HG03520 (cell line): ENCODE results near the gene UPF2.
"Not testable (repeated sequence)": the region's sequence is repeated elsewhere in the genome, so short reads cannot be mapped to it uniquely, and the experiment has no call there.

Source experiments
- ATAC-seq: cut with Tn5 transposase; IDR thresholded peaks from one replicate; pipeline ENCODE4 v1.9.1; 2021; ENCODE audit warnings: mild to moderate bottlenecking, moderate library complexity; ENCODE audit not compliant: unreplicated experiment

Gene UPF2

DNA sequence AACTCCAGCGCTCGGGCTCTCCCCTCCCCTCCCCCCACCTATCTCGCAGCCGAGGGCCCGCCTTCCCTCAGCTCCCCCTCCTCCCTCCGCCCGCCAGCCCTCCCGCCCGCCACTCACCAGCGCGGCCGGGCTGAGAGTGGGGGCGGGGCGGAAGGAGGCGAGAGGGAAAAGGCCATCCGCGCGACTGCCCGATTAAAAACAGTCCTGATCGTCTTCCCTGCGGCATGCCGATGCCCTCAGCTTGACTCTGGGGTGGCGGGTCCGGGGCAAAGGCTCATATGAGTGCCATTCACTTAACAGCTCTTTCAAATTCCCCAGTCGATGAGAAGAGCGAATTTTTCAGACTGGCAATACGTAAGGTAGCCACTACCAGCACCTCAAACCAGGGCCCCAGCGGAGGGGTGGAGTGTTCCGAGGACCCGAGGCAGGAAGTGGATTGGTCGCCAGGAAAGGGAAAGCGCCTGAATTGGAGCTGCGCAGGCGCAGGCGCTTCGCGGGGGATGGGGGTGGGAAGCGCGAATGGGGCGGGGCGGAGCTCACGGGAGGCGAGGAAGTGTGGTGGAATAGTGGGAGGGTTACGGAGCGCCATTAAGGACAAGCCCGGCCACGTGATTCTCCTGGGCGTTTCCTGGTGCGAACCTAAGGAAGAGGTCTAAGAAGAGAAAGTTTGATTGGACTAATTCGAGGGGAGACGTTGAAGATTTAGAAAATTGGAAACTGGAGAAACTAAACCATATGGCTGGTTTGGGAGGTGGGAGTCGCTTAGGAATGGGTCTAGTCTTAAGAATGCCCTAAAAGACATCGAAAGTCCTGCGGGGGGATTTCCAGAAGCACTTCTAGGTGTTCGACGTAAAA lies at the start of gene UPF2:
Gene UPF2, minus strand, starts transcription at position 13 of the 855 bp plus-strand sequence. CDS start 7,386 bp downstream, outside the sequence.
- peak; percentile 51 for ATAC-seq

- ATAC-seq = no peak
These were observed 48.8 kb upstream of the UPF2 start for GRCh38 chr10:12091421-12091820.

DNA sequence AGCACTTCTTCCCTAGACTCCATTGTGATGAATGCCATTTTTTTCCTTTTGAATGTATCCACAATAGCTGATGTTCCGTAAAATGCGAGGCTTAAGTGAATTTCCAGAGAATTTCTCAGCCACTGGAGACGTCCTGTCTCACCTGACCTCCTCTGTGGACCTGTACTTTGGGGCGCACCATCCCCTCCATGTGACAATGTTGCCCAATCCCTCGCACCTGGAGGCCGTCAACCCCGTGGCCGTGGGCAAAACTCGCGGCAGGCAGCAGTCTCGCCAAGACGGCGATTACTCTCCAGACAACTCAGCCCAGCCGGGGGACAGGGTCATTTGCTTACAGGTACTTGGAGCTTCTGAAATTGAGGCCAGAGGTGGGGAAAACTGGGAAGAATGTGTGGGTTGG lies 46.3 kb upstream of the UPF2 start:
- no peak for ATAC-seq

DNA sequence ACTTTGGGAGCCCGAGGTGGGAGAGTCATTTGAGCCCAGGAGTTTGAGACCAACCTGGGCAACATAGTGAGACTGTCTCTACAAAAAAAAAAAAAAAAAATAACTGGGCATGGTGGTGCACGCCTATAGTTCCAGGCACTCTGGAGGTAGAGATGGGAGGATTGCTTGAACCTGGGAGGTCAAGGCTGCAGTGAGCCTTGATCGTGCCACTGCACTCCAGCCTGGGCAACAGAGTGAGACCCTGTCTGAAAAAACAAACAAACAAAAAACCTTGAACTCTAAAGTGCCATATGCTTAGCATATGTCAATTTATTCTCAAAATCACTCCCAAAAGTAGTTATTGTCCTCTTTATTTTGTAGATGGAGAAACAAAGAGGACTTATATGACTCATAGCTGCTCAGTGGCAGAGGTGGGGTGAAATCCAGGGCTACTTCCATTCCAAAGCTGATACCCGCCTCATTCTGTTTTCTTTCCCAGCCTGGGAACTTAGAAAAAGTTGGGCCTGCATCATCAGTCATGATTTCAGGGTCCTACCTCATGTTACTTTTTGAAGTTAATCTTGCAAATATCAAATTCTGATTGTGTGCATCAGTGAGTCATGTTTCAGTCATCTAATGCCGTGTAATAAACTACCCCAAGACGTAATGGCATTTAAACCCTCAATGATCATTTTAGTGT lies 39.4 kb upstream of the UPF2 start:
- no peak for ATAC-seq

- no peak for ATAC-seq
These were observed 38.9 kb upstream of the UPF2 start for GRCh38 chr10:12081470-12081869.

DNA sequence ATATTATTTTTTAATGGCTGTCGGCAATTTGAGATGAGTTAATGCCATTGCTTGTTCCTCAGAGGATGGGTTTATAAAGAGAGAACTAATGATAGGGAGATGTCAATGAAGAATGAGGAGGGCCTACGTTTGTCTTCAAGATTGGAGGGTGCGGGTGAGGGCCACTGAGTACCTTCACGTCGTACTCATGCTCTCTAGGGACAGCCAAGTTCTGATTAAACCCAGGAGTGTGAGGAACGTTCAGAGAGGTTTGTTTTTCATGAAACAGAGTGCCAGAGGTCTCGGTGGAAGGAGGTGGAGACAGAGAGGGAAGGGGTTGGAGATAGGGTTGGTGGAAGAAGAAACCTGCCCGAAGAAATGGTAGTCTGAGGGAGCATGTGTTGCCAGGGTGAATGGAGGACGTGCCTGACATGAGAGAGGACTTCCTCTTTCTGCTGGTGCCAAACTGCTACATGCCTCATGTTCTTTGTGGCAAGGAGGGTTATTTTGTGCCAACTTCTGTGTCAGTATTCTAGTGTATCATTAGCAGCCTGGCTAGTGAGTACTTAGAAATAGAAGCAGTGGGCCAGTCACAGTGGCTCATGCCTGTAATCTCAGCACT lies 35.1 kb upstream of the UPF2 start:
- ATAC-seq = no peak

DNA sequence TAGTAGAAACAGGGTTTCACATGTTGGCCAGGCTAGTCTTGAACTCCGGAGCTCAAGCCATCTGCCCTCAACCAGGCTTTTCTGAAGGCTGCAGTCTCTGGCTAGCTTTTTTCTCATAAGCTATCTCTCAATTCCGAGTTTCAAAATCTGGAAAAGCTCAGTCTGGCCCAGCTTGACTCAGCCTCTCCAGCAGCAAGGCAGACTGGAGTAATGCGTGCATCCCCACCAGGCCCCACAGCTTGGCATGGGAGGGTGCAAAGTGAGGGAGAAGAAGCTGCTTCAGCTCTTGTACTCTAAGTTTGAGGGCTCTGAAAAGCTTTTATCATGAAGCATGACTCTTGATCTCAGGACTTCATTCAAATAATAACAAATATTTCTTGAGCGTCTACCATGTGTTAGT lies 30.9 kb upstream of the UPF2 start:
- ATAC-seq = no peak

DNA sequence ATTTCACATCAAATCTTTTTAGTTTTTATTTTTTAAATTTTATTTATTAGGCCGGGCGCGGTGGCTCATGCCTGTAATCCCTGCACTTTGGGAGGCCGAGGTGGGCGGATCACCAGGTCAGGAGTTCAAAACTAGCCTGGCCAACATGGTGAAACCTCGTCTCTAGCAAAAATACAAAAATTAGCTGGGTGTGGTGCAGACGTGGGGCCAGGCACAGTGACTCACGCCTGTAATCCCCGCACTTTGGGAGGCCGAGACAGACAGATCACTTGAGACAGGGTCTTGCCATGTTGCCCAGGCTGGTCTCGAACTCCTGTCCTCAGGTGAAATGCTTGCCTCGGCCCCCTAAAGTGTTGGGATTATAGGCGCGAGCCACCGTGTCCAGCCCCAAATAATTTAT lies 28.8 kb upstream of the UPF2 start:
- not testable (repeated sequence) for ATAC-seq

DNA sequence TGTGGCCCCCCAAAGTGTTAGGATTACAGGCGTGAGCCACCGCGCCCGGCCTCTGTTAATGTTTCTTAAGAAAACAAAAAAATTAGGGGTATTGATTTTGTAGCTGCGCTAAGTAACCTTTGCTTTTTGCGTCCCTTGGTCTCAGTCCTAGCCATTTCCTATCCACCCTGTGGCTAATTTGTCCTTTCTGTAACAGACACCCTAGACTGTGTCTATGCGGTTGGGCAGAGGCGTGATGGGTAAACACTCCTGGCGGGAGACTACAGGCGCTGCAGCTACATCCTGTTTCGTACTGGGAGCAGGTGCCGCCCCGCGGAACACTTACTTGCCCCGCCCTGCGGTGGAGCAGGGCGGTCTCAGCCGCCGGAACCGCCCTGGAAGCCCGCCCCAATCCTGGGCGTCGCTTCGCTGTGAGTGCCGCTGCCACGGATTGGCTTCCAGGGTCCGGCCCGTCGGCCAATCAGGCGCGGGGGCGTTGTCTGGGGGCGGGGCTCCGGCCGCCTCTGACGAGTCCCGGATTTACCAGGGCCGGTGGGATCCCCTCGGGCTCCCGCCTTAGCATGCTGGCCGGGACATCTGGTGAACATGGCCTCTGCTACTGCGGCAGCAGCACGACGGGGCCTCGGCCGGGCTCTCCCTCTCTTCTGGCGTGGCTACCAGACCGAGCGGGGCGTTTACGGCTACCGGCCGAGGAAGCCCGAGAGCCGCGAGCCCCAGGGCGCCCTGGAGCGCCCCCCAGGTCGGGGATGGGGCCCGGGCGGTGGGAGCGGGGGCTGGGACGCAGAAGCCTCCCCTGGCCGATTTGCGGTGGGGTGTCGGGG lies 26.1 kb upstream of the UPF2 start, which contains the start of gene DHTKD1:
Gene DHTKD1, plus strand, starts transcription at position 506 of the 821 bp plus-strand sequence. Its CDS starts 80 bp downstream, at position 586.
- peak; percentile 97 for ATAC-seq

GRCh38 chr10:12067336-12067735 lies 24.7 kb upstream of the UPF2 start:
- no peak for ATAC-seq

- no peak for ATAC-seq
These were observed 20.8 kb upstream of the UPF2 start for GRCh38 chr10:12063483-12063818.

GRCh38 chr10:12062754-12063482 lies 20.3 kb upstream of the UPF2 start:
- no peak for ATAC-seq

- ATAC-seq = no peak
These were observed 18.5 kb upstream of the UPF2 start for GRCh38 chr10:12061124-12061523.

- ATAC-seq = no peak
These were observed 14.1 kb upstream of the UPF2 start for GRCh38 chr10:12056748-12057147.

- no peak for ATAC-seq
These were observed 13.1 kb upstream of the UPF2 start for GRCh38 chr10:12055732-12056131.

DNA sequence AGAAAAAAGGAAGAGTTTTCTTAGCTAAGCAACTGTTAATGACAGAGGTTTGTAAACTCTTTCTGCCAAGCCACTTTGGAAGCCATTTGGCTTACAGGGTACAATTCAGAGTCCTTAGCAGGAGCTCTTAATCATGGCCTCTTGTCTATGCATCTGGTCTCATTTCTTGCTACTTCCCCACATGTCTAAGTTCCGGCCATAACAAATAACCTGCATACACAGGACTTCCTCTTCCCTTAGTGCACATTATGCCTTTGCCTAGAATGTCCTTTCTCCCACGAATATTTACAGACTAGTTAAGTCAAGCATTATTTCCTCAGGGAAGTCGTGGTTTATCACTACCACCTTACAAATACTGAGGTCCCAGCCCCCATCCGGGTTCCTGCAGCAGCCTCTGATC lies 8.6 kb upstream of the UPF2 start:
- no peak for ATAC-seq

DNA sequence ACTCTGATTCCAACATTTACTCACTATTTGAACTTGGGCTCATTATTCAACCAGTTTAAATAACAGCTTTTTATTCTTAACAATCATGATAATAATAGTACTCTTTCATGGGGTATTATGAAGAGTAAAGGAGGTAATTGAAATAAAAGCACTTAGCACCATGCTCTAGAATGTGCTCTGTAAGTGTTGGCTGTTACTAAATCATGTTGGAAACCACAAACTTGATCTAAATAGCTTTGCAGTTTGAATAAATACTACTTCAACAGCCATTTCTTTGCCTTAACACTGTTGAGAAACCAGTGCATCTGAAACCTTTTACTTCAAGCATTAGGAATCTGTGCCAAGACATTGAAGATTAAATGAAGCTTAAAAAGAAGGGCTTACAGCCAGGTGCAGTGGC lies 7.9 kb upstream of the UPF2 start:
- no peak for ATAC-seq

DNA sequence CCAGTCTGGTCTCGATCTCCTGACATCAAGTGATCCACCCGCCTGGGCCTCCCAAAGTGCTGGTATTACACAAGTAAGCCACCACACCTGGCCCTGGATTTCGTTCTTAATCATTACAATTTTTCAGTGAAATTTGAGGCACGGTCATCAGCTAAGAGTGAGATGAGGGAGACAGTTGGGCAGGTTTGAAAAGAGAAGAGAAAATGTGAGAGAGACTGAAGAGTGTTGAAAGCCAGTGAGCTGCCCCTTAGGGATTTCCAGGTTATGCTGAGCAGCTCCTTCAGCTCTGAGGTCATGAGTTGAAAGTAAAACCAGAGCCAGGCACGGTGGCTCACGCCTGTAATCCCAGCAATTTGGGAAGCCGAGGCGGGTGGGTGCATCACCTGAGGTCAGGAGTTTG lies 5.9 kb upstream of the UPF2 start:
- ATAC-seq = no peak

DNA sequence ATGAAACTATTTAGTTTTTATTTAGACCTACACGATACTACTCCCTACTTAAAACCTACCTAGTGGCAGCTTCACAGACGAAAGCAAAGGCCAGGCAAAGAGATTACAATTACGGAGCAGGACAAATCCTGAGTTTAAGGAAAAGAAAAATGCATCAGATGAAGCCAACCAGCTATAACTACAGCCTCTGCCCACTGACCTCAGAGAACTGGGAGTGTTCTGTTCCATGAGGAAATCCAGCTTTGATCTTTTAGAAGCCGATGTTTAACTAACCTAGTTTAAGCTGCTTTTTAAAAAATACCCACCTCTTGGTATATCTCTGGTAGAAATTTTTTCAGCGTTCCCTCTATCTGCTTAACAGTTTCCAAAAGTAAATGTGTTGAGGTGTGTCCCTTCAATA lies 3.0 kb upstream of the UPF2 start:
- no peak for ATAC-seq

GRCh38 chr10:12042409-12042796 lies 206 bp downstream of the UPF2 start:
- ATAC-seq = no peak
